ENCODE measurements around the gene SLC7A1.

SLC7A1 gene

GRCh38 chr13:29587645-29588044, 7.8 kb downstream of the SLC7A1 start:
- DNase-seq (ENCODE audit: extremely low read depth, low read depth), result no peak
- H3K4me3 ChIP-seq (replicated peaks; ENCODE audit: low read depth, low read length), result no peak overlapping the region
- TF ChIP-seq CTCF (IDR thresholded peaks at IDR 0.05; ENCODE audit: low read depth, low read length, missing control alignments), result no peak

GRCh38 chr13:29583073-29583785, 12.3 kb downstream of the SLC7A1 start:
- DNase-seq (ENCODE audit: extremely low read depth, low read depth), result peak; percentile 31
- no peak overlapping the region for H3K4me3 ChIP-seq (replicated peaks; ENCODE audit: low read depth, low read length)
- no peak for TF ChIP-seq CTCF (IDR thresholded peaks at IDR 0.05; ENCODE audit: low read depth, low read length, missing control alignments)

GRCh38 chr13:29582171-29582570, 13.3 kb downstream of the SLC7A1 start:
- no peak for DNase-seq (ENCODE audit: extremely low read depth, low read depth)
- TF ChIP-seq CTCF (IDR thresholded peaks at IDR 0.05; ENCODE audit: low read depth, low read length, missing control alignments), result no peak
- no peak overlapping the region for H3K4me3 ChIP-seq (replicated peaks; ENCODE audit: low read depth, low read length)

- no peak overlapping the region for H3K4me3 ChIP-seq (replicated peaks; ENCODE audit: low read depth, low read length)
- no peak for TF ChIP-seq CTCF (IDR thresholded peaks at IDR 0.05; ENCODE audit: low read depth, low read length, missing control alignments)
- DNase-seq (ENCODE audit: extremely low read depth, low read depth), result no peak
Measured at GRCh38 chr13:29581666-29582065, 13.8 kb downstream of the SLC7A1 start.

- DNase-seq (ENCODE audit: extremely low read depth, low read depth), result no peak
- no peak for TF ChIP-seq CTCF (IDR thresholded peaks at IDR 0.05; ENCODE audit: low read depth, low read length, missing control alignments)
- H3K4me3 ChIP-seq (replicated peaks; ENCODE audit: low read depth, low read length), result no peak overlapping the region
Measured at GRCh38 chr13:29579094-29579493, 16.4 kb downstream of the SLC7A1 start.

- no peak for DNase-seq (ENCODE audit: extremely low read depth, low read depth)
- no peak for TF ChIP-seq CTCF (IDR thresholded peaks at IDR 0.05; ENCODE audit: low read depth, low read length, missing control alignments)
- no peak overlapping the region for H3K4me3 ChIP-seq (replicated peaks; ENCODE audit: low read depth, low read length)
Measured at GRCh38 chr13:29578300-29579085, 17.0 kb downstream of the SLC7A1 start.
